Dendritic cell treated with granulocyte-macrophage colony-stimulating factor and Interleukin-4, amounts not matched to agents 40 ng/mL and 50 ng/mL, for 4 days (primary cell): ENCODE results near the gene NIN.

Experiments
- H3K27ac Mint-ChIP-seq: one replicate; pipeline ENCODE4 v1.8.0; 2022; ENCODE audit warnings: mild to moderate bottlenecking, mixed read lengths
- H3K27me3 Mint-ChIP-seq: one replicate; pipeline ENCODE4 v1.8.0; 2022; ENCODE audit warnings: mild to moderate bottlenecking, mixed read lengths
- H3K36me3 Mint-ChIP-seq: one replicate; pipeline ENCODE4 v1.8.0; 2022; ENCODE audit warnings: low read depth, mixed read lengths
- H3K4me1 Mint-ChIP-seq: one replicate; pipeline ENCODE4 v1.8.0; 2022; ENCODE audit warnings: low read depth, mixed read lengths
- H3K4me3 Mint-ChIP-seq: one replicate; pipeline ENCODE4 v1.8.0; 2022; ENCODE audit warnings: mild to moderate bottlenecking, moderate library complexity, mixed read lengths
- H3K9me3 Mint-ChIP-seq: one replicate; pipeline ENCODE4 v1.8.0; 2022; ENCODE audit warnings: mixed read lengths
- intact Hi-C: fragments of 100-400 bp; cut with micrococcal nuclease; formaldehyde crosslinking; loops from one replicate; pipeline ENCODE4 v1.15.0; 2022

Gene NIN

DNA sequence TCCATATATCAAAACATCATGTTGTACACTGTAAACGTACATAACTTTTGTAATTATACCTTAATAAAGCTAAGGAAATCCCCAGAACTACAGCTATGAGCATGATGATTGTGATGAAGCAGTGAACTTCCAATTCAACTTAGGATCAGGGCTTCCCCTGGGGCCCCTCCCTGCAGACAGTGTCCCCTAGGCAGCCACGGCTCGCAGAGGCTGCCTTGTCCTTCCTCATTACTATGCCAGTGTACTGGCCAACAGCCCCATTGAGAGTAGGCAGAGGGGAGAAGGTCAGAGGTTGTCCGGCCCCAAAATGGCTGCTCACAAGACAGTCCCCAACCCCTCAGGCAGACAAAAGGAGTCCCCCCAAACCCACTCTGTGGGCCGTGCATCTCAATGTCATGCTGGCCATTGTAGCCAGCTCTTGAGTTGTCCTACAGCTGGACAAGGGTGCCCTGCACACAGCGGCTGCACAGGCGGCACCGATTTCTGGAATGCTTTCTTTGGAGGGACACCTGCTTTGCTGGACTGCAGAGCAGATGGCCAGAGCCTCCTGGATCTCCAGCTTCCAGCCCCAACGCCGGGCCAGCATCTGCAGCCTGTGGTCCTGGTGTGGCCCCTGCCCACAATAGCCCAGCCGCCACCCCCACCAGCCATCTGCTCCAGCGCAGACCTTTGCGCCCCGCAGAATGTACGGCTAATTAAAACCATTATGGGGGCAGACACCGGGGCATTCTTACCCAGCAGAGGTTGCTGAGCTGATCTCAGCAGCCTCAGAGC is 46.1 kb downstream of the NIN start:
- Mint-ChIP-seq H3K36me3 (peaks cover 65% of the 10 kb centered on the region), H3K27me3 (no peaks in the 10 kb centered on the region), H3K4me1 (peaks cover 8% of the 10 kb centered on the region), H3K9me3 (no peaks in the 10 kb centered on the region), H3K4me3 (no peak overlapping the region), H3K27ac (no peak overlapping the region)
- intact Hi-C loops, result no loop called here

- intact Hi-C loops, result no loop called here
- Mint-ChIP-seq H3K4me1 (peaks cover 19% of the 10 kb centered on the region), H3K27ac (no peak overlapping the region)
Measured at GRCh38 chr14:50783563-50783962, 47.4 kb downstream of the NIN start.

DNA sequence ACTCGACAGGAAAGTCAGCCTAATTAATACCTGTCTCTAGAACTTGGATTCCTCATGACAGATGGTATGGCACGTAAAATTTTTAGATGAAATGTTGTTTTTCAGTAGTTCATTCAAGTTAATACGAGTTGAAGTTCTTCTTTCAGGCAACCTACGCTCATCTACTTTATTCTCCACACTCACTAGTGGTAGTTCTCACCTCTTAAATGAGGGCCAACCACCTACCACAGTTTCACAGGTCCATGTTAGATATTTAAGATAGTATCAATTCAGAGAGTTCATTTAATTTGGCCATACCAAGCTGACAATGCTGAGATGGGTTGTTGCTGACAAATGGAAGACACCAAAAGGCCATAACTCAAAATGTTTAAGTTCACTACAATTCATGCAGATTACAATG is 50.6 kb downstream of the NIN start:
- H3K27me3 Mint-ChIP-seq, result no peaks in the 10 kb centered on the region
- no peaks in the 10 kb centered on the region for H3K9me3 Mint-ChIP-seq
- no peak overlapping the region for H3K4me3 Mint-ChIP-seq
- peaks cover 47% of the 10 kb centered on the region for H3K36me3 Mint-ChIP-seq
- H3K27ac Mint-ChIP-seq, result no peak overlapping the region
- peaks cover 15% of the 10 kb centered on the region for H3K4me1 Mint-ChIP-seq
- intact Hi-C loops, result no loop called here

More at GRCh38 chr14:50783563-50783962, 47.4 kb downstream of the NIN start:
- no peak overlapping the region for H3K4me3 Mint-ChIP-seq
- H3K36me3 Mint-ChIP-seq, result peaks cover 52% of the 10 kb centered on the region
- no peaks in the 10 kb centered on the region for H3K9me3 Mint-ChIP-seq
- H3K27me3 Mint-ChIP-seq, result no peaks in the 10 kb centered on the region

DNA sequence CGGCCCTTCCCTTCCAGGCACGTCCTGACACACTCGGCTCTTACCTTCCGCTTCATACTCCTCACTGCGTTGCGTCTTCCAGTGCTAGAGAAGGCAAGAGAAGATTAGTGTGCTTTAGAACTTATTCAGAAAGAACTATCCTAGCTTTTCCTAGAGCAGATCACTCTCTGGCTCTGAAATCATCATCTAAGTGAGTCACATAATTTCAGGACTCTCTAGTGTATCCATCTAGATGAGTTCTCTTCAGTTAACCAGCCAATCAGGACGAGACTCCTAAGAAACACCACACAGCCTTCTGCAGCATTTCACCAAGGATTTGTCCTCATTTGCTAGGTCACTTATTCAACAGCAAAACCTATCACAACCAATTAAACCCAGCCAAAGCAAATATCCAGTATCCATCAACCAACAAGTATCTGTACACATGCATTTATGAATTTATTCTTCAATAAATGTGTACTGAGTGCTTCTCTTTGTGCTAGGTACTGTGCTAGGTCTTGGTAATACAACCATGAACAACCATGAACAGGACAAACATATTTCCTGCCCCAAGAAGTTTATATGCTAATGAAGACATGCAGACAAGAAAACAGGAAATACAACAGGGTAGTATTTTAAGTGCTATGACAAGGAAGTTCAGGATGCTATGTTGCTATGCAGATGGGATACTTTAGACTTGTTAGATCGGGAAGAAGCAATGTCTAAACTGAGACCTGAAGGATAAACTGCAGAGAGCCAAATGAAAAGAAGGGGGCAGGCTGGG is 52.1 kb downstream of the NIN start:
- Mint-ChIP-seq H3K4me3 (no peak overlapping the region), H3K36me3 (peaks cover 57% of the 10 kb centered on the region), H3K27me3 (no peaks in the 10 kb centered on the region), H3K9me3 (no peaks in the 10 kb centered on the region), H3K27ac (peak overlapping the region; percentile 25), H3K4me1 (peaks cover 11% of the 10 kb centered on the region)
- intact Hi-C loops, result loop anchor here (5.0 kb wide), 1 partner anchor 83 kb away; no protein-coding TSS in a partner anchor

DNA sequence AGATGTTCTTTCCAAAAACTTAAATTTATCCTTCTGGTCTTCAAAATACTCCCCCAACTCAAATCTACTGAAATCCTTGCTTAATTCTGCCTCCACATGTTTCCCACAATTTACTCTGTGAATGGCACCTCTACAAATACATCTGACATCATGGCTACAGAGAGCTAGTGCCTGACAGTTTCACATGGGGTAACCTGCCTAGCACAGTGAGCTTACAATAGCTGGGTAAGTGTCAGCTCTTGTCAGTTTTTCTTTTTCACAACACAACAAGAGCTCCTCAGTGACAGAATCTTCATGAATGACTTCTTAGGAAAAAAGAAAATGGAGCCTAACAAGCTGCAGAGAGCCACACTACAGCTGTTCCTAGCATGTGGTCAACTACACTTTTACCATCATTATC is 54.4 kb downstream of the NIN start:
- intact Hi-C loops, result loop anchor here (5.0 kb wide), 1 partner anchor 86 kb away; no protein-coding TSS in a partner anchor
- no peak overlapping the region for H3K27ac Mint-ChIP-seq
- no peaks in the 10 kb centered on the region for H3K9me3 Mint-ChIP-seq
- H3K36me3 Mint-ChIP-seq, result peaks cover 66% of the 10 kb centered on the region
- H3K4me1 Mint-ChIP-seq, result peaks cover 11% of the 10 kb centered on the region
- H3K27me3 Mint-ChIP-seq, result no peaks in the 10 kb centered on the region
- no peak overlapping the region for H3K4me3 Mint-ChIP-seq

- Mint-ChIP-seq H3K36me3 (peaks cover 69% of the 10 kb centered on the region), H3K27ac (no peak overlapping the region), H3K4me3 (no peak overlapping the region), H3K9me3 (no peaks in the 10 kb centered on the region), H3K4me1 (peaks cover 11% of the 10 kb centered on the region), H3K27me3 (no peaks in the 10 kb centered on the region)
- intact Hi-C loops, result loop anchor here (5.0 kb wide), 1 partner anchor 87 kb away; no protein-coding TSS in a partner anchor
Measured at GRCh38 chr14:50775357-50775756, 55.6 kb downstream of the NIN start.

GRCh38 chr14:50774542-50775267 is 56.3 kb downstream of the NIN start:
- H3K4me3 Mint-ChIP-seq, result no peak overlapping the region
- intact Hi-C loops, result loop anchor here (5.0 kb wide), 2 partner anchors 88 to 172 kb away; no protein-coding TSS in a partner anchor
- H3K27me3 Mint-ChIP-seq, result no peaks in the 10 kb centered on the region
- H3K36me3 Mint-ChIP-seq, result peaks cover 74% of the 10 kb centered on the region
- H3K9me3 Mint-ChIP-seq, result no peaks in the 10 kb centered on the region
- H3K27ac Mint-ChIP-seq, result no peak overlapping the region
- H3K4me1 Mint-ChIP-seq, result peaks cover 9% of the 10 kb centered on the region

DNA sequence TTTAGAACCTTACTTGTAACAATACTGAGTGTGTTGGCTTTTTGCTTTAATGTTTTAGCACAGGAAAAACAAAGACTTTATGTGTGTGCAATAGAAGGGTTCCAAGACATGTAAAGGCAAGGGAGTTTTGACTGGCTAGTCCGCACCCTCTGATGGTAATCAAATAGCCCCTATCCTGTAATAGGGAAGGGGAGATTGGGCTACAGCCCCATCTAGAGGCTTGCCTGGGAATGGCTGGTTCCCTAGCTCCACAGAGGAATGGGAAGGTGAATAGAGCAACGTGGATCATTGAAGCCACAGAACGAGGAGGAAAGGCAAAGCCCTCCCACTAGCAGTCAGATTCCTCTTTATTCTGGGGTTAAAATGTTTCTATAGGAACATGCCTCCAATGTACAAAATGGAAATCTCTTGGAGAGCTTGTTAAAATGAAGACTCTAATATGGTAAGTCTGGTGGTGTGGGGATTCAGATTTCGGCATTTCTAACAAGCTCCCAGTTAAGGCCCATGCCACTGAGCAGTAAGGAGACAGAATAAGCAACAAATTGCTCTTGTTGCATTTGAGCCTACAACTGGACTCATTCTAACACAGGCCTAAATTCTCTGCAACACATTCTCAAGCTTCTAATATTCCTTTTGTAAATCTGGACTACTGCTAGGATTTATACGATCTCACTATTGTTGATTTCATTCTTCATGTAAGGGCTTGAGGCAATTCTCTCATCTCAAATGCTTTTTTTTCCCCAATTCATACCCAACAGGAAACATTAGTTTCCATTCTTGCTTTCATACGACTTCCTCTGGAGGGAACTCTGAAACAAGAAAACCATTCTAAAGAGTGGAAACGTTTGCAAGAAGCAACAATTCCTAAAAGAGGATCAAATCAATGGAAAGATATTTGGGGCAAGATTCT is 57.1 kb downstream of the NIN start:
- no peaks in the 10 kb centered on the region for H3K9me3 Mint-ChIP-seq
- peaks cover 82% of the 10 kb centered on the region for H3K36me3 Mint-ChIP-seq
- no peaks in the 10 kb centered on the region for H3K27me3 Mint-ChIP-seq
- peaks cover 1% of the 10 kb centered on the region for H3K4me1 Mint-ChIP-seq
- intact Hi-C loops, result loop anchor here (5.0 kb wide), 1 partner anchor 172 kb away; no protein-coding TSS in a partner anchor
- no peak overlapping the region for H3K4me3 Mint-ChIP-seq
- no peak overlapping the region for H3K27ac Mint-ChIP-seq

- Mint-ChIP-seq H3K9me3 (no peaks in the 10 kb centered on the region), H3K27ac (no peak overlapping the region), H3K4me3 (no peak overlapping the region), H3K4me1 (no peaks in the 10 kb centered on the region), H3K36me3 (peaks cover 95% of the 10 kb centered on the region), H3K27me3 (no peaks in the 10 kb centered on the region)
- intact Hi-C loops, result loop anchor here (5.0 kb wide), 1 partner anchor 170 kb away; no protein-coding TSS in a partner anchor
Measured at GRCh38 chr14:50772412-50772811, 58.5 kb downstream of the NIN start.

DNA sequence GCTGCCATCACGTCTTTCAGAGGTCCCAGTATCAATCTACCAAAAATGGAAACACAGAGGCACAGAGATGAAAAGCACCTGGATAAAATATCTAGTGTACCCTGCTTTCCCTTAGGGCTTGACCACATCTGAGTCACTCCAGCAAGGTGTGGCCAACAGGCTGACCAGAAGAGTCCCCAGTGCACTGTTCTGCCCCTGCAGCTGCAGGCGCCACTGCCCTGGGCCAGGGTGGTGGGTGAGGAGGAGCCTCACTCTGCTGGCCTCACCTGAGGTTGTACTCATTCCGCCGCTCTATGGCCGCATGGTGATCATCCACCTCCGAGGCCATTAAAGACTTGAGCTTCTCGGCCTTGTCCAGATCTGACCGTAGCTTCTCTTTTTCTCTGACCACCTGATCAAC is 60.4 kb downstream of the NIN start:
- no peaks in the 10 kb centered on the region for H3K4me1 Mint-ChIP-seq
- no peaks in the 10 kb centered on the region for H3K27me3 Mint-ChIP-seq
- intact Hi-C loops, result loop anchor here (5.0 kb wide), 1 partner anchor 168 kb away; no protein-coding TSS in a partner anchor
- peaks cover 80% of the 10 kb centered on the region for H3K36me3 Mint-ChIP-seq
- H3K4me3 Mint-ChIP-seq, result no peak overlapping the region
- no peak overlapping the region for H3K27ac Mint-ChIP-seq
- H3K9me3 Mint-ChIP-seq, result no peaks in the 10 kb centered on the region

- Mint-ChIP-seq H3K27me3 (no peaks in the 10 kb centered on the region), H3K36me3 (peaks cover 74% of the 10 kb centered on the region), H3K9me3 (no peaks in the 10 kb centered on the region), H3K27ac (no peak overlapping the region), H3K4me1 (no peaks in the 10 kb centered on the region), H3K4me3 (no peak overlapping the region)
- intact Hi-C loops, result loop anchor here (5.0 kb wide), 1 partner anchor 168 kb away; no protein-coding TSS in a partner anchor
Measured at GRCh38 chr14:50769863-50770500, 61.0 kb downstream of the NIN start.

DNA sequence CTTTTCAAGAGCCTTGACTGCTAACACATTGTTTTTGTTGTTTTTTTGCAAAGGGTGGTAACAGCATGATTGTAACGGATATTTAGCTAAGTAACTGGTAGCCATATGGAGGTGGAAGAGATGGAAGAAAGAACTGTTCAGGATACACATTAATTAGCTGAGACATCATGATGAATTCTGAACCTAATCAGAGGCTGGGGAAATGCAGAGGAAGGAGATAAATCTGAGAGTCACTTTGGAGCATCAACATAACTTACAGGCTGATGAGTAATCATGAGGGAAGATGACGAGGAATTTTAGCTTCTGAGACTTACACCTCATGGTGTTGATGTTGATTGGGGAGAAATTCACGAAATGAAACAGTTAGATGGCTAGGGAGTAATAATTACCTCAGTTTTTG is 62.3 kb downstream of the NIN start:
- H3K9me3 Mint-ChIP-seq, result no peaks in the 10 kb centered on the region
- H3K36me3 Mint-ChIP-seq, result peaks cover 61% of the 10 kb centered on the region
- H3K27ac Mint-ChIP-seq, result no peak overlapping the region
- intact Hi-C loops, result no loop called here
- H3K4me1 Mint-ChIP-seq, result no peaks in the 10 kb centered on the region
- H3K27me3 Mint-ChIP-seq, result no peaks in the 10 kb centered on the region
- no peak overlapping the region for H3K4me3 Mint-ChIP-seq
